Calu3 (cell line): ENCODE data around the gene SNTB2. TPM values are rescaled to one million over a fixed set of nuclear protein-coding genes. Genes with fewer than 3 reads are reported as not detected.

ENCODE experiments used
- BruUV-seq: library from RNA; stranded (reverse); fragments of 400-500 nt; replicated peaks from 2 replicates; lab custom pipeline; 2021; lab: Mats Ljungman, UMichigan
- CTCF ChIA-PET: fragments of 300-600 bp; sonication (Branson Sonifier 250); formaldehyde crosslinking; loops from one replicate; lab custom pipeline; 2022; ENCODE audit warnings: antibody characterized with exemption; lab: Charles Lee
- DNase-seq: peaks from one replicate; pipeline ENCODE4 v3.0.0; 2022
- H3K27ac Mint-ChIP-seq: one replicate; pipeline ENCODE4 v1.8.0; 2022; ENCODE audit warnings: mixed read lengths; ENCODE audit not compliant: unreplicated experiment
- H3K27me3 Mint-ChIP-seq: one replicate; pipeline ENCODE4 v1.8.0; 2022; ENCODE audit warnings: mixed read lengths; ENCODE audit not compliant: unreplicated experiment
- H3K36me3 Mint-ChIP-seq: one replicate; pipeline ENCODE4 v1.8.0; 2022; ENCODE audit warnings: mild to moderate bottlenecking, moderate library complexity, mixed read lengths; ENCODE audit not compliant: insufficient read depth, unreplicated experiment
- H3K4me1 Mint-ChIP-seq: one replicate; pipeline ENCODE4 v1.8.0; 2022; ENCODE audit warnings: mild to moderate bottlenecking, low read depth, mixed read lengths; ENCODE audit not compliant: unreplicated experiment
- H3K4me3 Mint-ChIP-seq: one replicate; pipeline ENCODE4 v1.8.0; 2022; ENCODE audit warnings: mild to moderate bottlenecking, low read depth, moderate library complexity, mixed read lengths; ENCODE audit not compliant: unreplicated experiment
- H3K9me3 Mint-ChIP-seq: one replicate; pipeline ENCODE4 v1.8.0; 2022; ENCODE audit warnings: low read depth, mixed read lengths; ENCODE audit not compliant: unreplicated experiment
- intact Hi-C: fragments of 100-400 bp; cut with micrococcal nuclease; formaldehyde crosslinking; loops from one replicate; pipeline ENCODE4 v1.10.0; 2022; ENCODE audit not compliant: unreplicated experiment
- total RNA-seq: library from RNA; stranded (reverse); gene quantifications from 2 replicates; pipeline ENCODE4 v1.2.3, GENCODE V29; 2022
- TF ChIP-seq, protein P1 (sequence below): fragments of 200-600 bp; IDR thresholded peaks from one replicate; pipeline ENCODE4 v1.8.0; 2022; ENCODE audit warnings: antibody characterized with exemption; ENCODE audit not compliant: unreplicated experiment

The SNTB2 gene
- total RNA-seq, 1 experiment from 2014 or later, result 29.3 TPM

- Mint-ChIP-seq H3K4me3 (no peak overlapping the region), H3K36me3 (peaks cover 5% of the 10 kb centered on the region), H3K4me1 (peaks cover 10% of the 10 kb centered on the region), H3K27me3 (no peaks in the 10 kb centered on the region), H3K27ac (no peak overlapping the region), H3K9me3 (no peaks in the 10 kb centered on the region)
- intact Hi-C loops, result no loop called here
- TF ChIP-seq, protein P1, sequence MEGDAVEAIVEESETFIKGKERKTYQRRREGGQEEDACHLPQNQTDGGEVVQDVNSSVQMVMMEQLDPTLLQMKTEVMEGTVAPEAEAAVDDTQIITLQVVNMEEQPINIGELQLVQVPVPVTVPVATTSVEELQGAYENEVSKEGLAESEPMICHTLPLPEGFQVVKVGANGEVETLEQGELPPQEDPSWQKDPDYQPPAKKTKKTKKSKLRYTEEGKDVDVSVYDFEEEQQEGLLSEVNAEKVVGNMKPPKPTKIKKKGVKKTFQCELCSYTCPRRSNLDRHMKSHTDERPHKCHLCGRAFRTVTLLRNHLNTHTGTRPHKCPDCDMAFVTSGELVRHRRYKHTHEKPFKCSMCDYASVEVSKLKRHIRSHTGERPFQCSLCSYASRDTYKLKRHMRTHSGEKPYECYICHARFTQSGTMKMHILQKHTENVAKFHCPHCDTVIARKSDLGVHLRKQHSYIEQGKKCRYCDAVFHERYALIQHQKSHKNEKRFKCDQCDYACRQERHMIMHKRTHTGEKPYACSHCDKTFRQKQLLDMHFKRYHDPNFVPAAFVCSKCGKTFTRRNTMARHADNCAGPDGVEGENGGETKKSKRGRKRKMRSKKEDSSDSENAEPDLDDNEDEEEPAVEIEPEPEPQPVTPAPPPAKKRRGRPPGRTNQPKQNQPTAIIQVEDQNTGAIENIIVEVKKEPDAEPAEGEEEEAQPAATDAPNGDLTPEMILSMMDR, result no peak
- BruUV-seq, result no TSS peak
- DNase-seq, result no peak
- CTCF ChIA-PET, result interaction anchor here (0.6 kb wide), 1 partner anchor 9 kb away, joined by 4 read pairs; no protein-coding TSS in a partner anchor
Observed at GRCh38 chr16:69194488-69194887, 7.5 kb downstream of the SNTB2 start.

DNA sequence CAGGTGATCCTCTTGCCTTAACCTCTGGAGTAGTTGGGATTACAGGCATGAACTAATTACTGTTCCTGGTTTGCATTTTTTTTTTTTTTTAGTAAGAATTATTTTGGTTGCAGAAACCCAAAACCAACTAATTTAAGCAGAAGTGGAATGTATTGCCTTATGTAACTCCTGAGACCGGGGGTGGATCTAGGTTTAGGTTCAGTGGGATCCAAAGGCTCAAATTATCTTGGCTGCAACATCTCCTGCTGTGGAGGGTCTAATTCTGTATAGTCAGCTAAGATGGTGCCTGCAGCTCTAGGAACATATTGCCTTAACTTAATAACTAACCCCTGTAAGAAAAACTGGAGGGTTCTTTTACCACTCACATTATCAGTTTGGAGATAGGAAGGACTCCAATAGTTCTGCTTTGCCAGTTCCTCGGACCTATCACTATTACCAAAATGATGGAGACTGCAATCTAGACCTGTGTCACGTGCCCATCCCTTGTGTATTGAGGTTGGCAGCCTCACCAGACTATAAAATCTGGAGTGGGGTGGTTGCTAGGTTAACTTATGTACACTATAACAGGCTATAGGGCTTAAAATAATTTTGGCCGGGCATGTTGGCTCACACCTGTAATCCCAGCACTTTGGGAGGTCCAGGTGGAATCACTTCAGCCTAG is 8.5 kb downstream of the SNTB2 start:
- no peak for DNase-seq
- peaks cover 5% of the 10 kb centered on the region for H3K36me3 Mint-ChIP-seq
- TF ChIP-seq, protein P1, result no peak
- CTCF ChIA-PET, result interaction anchor here (0.5 to 0.7 kb wide), 3 partner anchors 32 to 971 kb away, joined by 3 to 8 read pairs (median 4); no protein-coding TSS in a partner anchor
- no peaks in the 10 kb centered on the region for H3K9me3 Mint-ChIP-seq
- BruUV-seq, result no TSS peak
- H3K4me1 Mint-ChIP-seq, result peaks cover 3% of the 10 kb centered on the region
- intact Hi-C loops, result no loop called here
- no peak overlapping the region for H3K4me3 Mint-ChIP-seq
- no peaks in the 10 kb centered on the region for H3K27me3 Mint-ChIP-seq
- no peak overlapping the region for H3K27ac Mint-ChIP-seq

DNA sequence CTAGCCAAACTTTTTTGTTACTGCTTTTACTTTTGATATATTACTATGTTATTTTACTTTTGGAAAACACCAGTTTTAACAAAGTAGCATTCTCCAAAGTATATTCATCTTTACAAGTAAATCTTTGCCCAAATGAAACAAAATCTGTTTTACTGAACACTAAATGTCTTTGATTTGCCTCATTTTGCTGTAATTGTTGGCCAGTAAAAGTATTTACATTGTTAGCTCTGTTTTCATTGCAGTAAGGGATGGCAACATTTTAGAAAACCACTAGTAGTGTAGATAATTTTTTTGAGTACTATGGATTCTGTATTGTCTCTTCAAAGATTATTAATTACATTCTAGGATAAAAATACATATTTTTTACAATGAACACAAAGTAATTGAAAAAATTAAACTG is 10.6 kb downstream of the SNTB2 start:
- Mint-ChIP-seq H3K36me3 (no peaks in the 10 kb centered on the region), H3K9me3 (no peaks in the 10 kb centered on the region), H3K4me1 (peaks cover 15% of the 10 kb centered on the region), H3K4me3 (no peak overlapping the region), H3K27ac (no peak overlapping the region), H3K27me3 (no peaks in the 10 kb centered on the region)
- TF ChIP-seq, protein P1, result no peak
- intact Hi-C loops, result no loop called here
- no TSS peak for BruUV-seq
- CTCF ChIA-PET, result no interaction called here
- no peak for DNase-seq

DNA sequence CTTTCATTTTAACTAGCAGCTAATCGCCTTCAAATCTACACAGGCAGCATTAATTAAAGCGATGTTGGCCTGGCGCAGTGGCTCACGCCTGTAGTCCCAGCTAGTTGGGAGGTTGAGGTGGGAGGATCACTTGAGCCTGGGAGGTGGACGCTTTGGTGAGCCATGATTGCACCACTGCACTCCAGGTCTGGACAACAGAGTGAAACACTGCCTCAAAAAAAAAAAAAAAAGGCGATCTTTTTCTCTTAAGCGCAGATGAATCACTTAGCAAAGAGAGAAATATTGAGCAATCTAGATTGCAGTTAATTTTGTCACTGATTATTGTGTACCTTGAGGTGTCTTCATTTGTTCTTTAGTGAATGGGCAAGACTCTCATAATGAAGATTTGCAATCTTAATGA is 12.4 kb downstream of the SNTB2 start:
- CTCF ChIA-PET, result interaction anchor here (0.7 kb wide), 2 partner anchors 18 to 1105 kb away, joined by 3 to 8 read pairs; no protein-coding TSS in a partner anchor
- no TSS peak for BruUV-seq
- Mint-ChIP-seq H3K27ac (no peak overlapping the region), H3K4me3 (no peak overlapping the region), H3K4me1 (peaks cover 15% of the 10 kb centered on the region), H3K27me3 (no peaks in the 10 kb centered on the region), H3K9me3 (no peaks in the 10 kb centered on the region), H3K36me3 (no peaks in the 10 kb centered on the region)
- TF ChIP-seq, protein P1, result no peak
- intact Hi-C loops, result no loop called here
- DNase-seq, result no peak
